ENCODE measurements around the gene MAN1C1. TPM values are rescaled to one million over a fixed set of nuclear protein-coding genes. Genes with fewer than 3 reads are reported as not detected.

Gene MAN1C1
- total RNA-seq (2014; rRNA removed; shearing (Covaris generic)), result 0.67 and 1.5 TPM in 2 replicates

DNA sequence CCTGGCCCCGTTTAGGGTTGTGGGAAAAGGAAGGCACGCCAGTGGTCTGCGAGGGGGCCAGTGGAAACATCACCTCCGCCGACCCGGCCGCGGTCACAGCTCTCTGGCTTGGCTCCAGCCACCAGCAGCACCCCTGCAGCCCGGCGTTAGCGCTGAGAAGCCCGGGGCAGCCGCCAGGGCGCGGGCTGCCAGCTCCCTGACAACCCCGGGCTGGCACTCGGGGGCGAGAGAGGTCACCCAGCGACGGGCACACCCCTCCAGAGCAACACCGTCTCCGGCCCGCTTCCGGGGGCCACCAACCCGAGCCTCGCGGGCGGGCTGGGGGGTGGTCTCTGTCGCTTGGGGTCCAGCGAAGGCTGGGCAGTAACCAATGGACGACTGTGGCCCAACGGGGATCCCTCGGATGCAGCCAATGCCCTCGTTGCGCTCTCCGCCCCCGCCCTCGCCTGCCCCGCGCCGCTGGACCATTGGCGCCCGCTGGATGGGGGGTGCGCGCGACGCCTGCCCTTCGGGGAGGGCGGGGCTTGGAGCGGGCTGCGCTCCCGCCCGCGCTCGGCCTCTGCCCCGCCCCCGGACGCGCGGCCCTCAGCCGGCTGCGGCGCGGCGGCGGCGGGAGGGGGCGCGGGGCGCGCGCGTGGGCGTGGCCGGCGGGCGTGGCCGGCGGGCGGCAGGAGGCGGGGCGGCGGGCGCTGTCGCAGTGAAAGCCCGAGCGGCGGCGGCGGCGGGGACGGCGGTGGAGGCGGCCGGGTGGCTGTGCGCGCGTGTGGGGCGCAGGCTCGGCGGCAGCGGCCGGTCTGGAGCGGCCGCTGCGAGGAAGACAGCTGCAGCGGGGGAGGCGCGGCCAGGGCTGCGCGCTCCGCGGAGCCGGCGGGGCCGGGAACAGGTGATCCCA, at the start of gene MAN1C1:
TSS of gene MAN1C1 (plus strand) at position 697 of the 892 bp plus-strand sequence. CDS start 1,007 bp downstream, outside the sequence.
- DNase-seq (ENCODE audit: low spot score), result peak; percentile 63

DNA sequence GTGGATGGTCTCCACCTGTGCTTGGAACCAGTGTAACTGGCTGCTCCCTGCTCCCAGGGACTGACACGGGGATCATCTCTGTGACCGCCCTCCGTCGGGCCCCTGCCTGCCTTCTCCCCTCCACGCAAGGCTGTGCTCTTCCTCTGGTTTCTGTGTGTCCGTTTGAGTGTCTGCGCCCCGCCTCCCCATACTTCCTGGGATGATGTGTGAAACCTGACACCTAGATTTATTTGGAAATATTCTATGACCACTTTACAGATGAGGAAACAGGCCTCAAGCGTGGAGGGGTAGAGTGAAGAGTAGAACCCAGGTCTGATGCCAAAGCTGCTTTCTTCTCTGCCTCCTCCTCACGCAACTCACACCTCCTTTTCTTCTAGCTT, 48.9 kb upstream of the MAN1C1 start:
- DNase-seq (ENCODE audit: low spot score), result no peak

DNA sequence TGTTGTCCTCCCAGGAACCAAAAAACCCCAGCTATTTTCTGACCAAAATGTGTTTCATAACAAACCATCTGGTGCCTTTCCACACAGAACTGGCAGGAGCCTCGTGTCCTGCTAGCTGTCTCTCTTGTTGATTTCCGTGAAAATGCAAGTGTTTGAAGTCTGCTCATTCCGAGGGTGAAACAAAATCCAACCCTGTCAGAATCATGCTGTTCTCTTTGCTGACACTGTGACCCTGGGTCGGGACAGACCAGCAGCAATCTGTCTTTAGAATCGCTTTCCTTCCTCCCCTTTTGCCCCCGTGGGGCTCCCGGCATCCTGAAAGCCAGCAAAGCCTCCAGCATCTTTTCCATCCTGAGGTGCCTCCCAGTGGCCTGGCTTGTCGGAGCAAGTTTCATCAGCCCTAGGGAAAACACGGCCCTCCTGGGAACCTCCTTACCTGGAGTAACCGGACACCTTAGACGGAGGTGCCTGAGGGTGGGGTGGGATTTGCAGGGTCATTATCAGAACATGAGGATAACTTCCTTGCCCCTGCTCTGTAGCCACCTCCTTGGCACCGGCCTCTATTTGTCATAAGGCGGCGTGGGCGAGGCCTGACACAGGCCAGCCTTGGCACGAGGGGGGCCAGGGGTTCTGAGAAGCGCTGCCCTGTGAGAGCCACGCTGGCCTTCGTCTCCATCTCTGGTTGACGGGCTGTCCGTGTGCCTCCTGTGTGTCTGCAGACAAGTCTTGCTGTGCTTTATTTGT, 48.3 kb upstream of the MAN1C1 start:
- DNase-seq (ENCODE audit: low spot score), result peak; percentile 39

GRCh38 chr1:25568834-25569596, 47.6 kb upstream of the MAN1C1 start:
- peak; percentile 74 for DNase-seq (ENCODE audit: low spot score)

DNA sequence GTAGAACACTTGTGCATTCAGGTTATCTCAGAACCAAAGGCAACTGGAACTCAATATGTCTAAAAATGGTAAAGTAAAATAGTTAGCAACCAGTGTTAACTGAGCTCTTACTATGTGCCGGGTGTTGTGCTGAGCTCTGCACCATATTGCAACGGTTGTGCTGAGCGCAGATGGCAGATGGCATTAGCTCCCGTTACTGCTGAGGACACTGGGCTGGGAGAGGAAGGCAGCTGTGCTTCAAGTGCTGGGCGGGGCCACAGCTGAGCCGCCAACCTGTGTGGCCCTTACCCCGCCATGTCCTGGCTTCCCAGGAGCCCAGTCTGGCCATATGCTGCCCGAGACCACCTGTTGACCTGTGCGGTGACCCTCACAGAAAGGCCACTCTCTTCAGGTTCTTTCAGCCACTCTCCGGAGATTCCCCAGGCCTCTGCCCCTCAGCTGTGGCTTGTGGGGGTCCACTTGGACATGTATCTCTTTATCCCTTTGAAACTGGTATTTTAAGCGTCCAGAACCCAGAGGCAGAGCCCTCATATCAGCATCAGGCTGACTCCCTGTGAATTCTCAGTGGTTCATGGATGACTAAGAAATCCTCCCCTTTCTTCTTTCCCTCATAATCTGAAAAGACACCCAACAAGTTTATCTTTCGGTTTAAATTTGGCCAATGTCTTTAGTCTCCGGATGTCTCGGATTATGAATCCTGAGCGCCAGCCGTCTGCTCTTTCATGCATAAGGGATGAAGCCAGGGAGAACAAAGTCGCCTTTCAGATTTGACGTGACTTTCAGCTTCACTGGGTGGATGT, 46.8 kb upstream of the MAN1C1 start:
- DNase-seq (ENCODE audit: low spot score), result no peak

DNA sequence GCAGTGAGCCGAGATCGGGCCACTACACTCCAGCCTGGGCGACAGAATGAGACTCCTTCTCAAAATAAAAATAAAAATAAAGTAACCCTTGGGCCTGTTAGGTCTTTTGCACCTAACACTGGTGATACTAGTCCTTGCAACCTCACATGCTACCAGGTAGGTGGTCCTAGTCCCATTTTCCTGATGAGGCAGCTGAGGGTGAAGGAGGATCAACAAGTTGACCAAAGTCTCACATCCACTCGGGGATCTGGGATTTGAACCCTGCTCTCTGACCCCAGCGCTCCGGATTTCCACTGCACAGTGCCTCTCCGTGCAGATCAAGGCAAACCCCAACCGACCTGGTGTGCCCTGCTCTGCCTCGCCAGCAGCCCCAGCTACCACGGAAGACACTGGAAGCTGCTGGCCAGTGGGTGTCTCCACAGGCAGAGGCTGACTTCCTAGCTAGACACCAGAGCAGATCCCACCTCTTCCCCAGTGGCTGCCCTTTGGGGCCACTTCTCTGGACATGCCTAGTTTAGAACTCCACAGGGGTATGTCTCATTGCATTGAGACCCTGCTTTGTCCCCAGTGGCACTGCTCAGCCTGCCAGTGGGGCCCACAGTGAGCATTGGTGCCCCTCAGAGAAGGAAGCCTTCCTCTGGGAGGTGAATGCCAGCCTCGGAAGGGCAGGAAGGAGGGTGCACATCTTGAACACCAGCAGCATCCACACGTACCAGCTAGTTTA, 45.6 kb upstream of the MAN1C1 start:
- DNase-seq (ENCODE audit: low spot score), result no peak

- DNase-seq (ENCODE audit: low spot score), result no peak
Observed at GRCh38 chr1:25571522-25571970, 45.0 kb upstream of the MAN1C1 start.

GRCh38 chr1:25572107-25572506, 44.5 kb upstream of the MAN1C1 start:
- DNase-seq (ENCODE audit: low spot score), result no peak

DNA sequence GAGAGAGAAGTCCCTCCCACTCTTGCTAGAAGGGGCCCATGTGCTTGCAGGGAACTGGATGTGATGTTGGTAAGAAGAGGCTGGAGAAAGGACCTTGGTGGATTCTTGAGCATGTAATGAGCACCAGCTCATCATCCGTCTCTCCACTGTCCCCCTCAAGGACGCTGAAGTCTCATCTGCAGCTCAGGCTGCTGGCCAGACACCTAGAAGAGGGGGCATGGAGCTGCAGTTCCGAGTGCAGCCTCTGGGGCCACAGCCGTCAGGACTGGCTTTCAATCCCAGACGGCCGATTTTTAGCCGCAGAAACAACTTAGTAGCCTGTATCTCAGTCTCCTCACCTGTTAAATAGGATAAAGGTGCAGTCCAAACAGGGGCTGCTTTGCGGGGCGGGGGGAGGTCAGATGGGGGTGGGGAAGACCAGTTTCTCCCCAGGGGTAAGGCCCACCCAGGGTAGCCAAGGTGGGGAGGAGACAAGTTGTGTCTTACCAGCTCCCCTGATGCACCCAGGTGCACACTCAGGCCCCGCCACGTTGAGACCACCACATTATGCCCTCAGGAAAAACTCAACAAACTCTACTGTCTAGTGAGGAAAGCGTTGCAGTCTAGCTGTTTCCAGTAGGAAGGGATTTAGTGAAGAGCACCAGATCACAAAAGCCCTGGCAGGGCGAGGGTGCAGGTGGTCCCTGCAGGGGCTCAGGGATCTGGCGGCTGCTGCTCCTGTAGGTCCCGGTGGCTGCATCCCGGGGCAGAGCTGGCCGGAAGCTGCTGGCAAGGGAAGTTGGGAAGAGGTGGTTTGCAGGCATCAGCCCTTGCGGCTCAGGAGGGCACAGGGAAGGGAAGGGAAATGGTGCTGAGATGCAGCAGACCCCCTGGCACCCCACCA, 43.6 kb upstream of the MAN1C1 start:
- no peak for DNase-seq (ENCODE audit: low spot score)

DNA sequence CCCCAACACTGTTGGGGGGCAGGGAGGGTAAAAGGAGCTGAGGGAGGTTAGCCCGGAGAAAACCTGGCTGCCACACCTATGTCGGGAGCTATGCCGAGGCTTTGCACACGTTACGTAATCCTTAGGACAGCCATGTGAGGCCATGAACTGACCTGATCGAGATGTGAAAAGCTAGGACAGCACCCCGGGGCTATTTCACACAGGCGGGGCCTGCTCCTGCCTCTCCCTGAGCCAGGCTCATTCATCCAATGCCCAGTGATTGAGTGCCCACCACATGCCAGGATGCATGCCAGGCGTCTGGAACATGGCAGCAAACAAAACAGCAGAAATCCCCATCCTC, 43.0 kb upstream of the MAN1C1 start:
- DNase-seq (ENCODE audit: low spot score), result no peak

- DNase-seq (ENCODE audit: low spot score), result no peak
Observed at GRCh38 chr1:25573961-25574360, 42.6 kb upstream of the MAN1C1 start.

- no peak for DNase-seq (ENCODE audit: low spot score)
Observed at GRCh38 chr1:25575191-25575590, 41.4 kb upstream of the MAN1C1 start.

GRCh38 chr1:25576459-25577133, 40.0 kb upstream of the MAN1C1 start:
- DNase-seq (ENCODE audit: low spot score), result no peak

DNA sequence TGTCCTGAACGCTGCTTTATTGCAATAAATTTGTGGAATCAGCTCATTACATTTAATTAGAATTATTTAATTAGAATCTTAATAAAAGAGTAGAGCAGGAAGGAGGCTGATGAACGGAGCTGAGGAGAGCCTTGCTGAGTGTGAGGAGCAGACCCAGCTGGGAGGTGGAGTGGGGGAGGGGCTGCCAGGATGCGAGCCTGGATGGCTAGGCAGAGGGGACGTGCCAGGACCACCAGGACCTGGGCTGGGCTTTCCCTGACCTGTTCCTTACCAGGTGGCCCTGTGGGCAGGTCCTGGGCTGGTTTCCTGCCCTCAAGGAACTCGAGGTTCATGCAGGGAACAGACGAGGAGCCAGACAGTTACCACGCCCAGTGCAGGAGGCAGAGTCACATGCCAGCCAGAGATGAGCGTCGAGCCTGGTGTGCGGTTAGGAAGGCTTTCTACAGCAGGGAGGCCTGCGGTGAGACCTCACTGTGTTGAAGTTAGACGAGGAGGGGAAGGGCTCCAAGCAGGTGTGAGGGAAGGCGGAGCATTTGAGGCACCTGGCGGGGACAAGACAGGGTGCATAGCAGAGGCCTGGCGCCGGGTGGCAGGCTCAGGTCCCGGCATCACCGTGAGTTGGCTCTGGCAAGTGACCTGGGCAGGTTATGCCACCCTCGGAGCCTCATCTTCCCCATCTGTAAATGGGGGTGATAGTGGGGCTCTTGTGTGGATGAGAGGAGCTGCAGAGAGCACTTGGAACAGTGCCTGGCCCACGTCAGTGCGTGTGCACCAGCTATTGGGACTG, 39.3 kb upstream of the MAN1C1 start:
- no peak for DNase-seq (ENCODE audit: low spot score)

- DNase-seq (ENCODE audit: low spot score), result no peak
Observed at GRCh38 chr1:25579292-25580252, 37.0 kb upstream of the MAN1C1 start.

- no peak for DNase-seq (ENCODE audit: low spot score)
Observed at GRCh38 chr1:25580927-25581326, 35.7 kb upstream of the MAN1C1 start.

- no peak for DNase-seq (ENCODE audit: low spot score)
Observed at GRCh38 chr1:25581764-25582163, 34.8 kb upstream of the MAN1C1 start.

Data from A172 (cell line).